CD4-positive, alpha-beta T cell treated with Interleukin-4 for 4 hours (primary cell): ENCODE data around the gene ERMN.

Source experiments
- DNase-seq: peaks from one replicate; pipeline ENCODE4 v3.0.0-alpha.2; 2020

The ERMN gene

GRCh38 chr2:157327621-157328500 is 2.2 kb upstream of the ERMN start:
- peak; percentile 87 for DNase-seq

DNA sequence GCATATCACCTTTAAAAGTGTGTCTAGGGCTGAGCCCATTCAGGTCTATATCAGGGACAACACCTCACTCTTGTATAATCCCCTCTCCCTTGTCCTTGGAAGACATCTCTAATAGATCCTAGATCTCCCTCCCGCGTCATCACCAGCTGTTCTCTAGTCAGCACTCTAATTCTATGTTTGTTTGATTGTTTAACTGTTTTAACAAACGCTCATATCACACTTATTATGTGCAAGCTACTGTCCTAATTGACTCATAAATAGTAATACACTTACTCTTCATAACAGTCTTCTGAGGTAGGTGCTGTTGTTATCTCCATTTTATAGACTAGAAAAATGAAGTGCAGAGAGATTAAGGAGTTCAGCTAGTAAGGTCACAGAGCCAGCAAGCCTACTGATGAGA is 1.6 kb upstream of the ERMN start:
- DNase-seq: no peak

GRCh38 chr2:157326698-157327097 is 1.1 kb upstream of the ERMN start:
- DNase-seq: no peak

- DNase-seq: no peak
Measured at GRCh38 chr2:157324331-157324843, 1.2 kb downstream of the ERMN start.

DNA sequence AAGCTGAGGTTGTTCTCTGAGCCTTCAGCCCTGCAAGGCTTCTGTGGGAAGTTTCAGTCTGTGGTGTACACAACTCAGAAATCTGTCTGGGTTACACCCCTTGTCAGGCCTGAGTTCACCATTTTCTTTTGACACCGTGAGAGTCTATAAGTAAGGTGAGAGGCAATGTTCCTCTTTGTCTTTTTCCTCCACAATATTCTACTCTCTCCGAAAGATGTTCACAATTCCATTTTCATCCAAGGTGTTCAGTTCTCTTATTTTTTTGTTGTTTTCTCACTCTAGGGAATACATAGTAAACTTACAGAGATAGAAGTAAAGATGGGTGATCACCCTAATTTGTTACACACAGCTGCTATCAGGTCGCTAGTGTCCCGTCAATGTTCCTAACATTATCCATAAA is 3.2 kb downstream of the ERMN start:
- no peak for DNase-seq

GRCh38 chr2:157321466-157321865 is 4.2 kb downstream of the ERMN start:
- no peak for DNase-seq

GRCh38 chr2:157320409-157320808 is 5.2 kb downstream of the ERMN start:
- DNase-seq: no peak

DNA sequence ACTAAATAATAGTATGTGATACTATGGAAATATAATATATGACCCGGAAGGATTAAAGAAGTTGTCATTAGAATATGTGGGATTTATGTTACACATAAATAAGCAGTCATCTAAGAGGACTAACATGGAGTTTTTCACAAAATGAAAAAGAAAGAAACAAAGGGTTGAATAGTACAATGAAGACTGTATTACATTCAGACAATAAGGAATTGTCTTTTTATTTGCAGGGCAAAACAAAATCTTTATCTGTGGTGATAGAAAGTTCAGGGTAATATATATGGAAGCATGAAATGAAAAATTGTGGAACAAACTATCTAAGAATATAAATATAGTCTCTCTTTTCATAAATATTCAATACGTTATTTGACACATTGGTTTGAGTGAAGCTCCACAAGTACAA is 5.8 kb downstream of the ERMN start:
- no peak for DNase-seq

- DNase-seq: no peak
Measured at GRCh38 chr2:157318884-157319283, 6.7 kb downstream of the ERMN start.

DNA sequence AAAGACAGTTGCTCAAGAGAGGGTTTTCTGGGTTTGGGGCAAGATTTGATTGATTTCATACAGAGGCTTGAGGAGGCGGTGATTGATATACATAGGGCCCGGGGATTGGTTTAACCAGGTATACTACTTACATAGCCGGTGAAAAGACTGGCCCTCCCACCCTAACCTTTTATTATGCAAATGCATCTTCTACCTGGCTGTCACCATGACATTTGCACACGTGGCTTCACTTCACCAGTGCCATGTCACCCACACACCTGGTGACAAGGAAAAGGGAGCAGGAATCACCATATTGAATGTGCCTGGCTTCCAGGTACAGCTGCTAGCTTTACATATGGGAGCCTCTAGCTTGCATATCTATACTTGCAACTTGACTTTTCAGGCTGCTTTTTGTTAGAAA is 9.7 kb downstream of the ERMN start:
- no peak for DNase-seq

DNA sequence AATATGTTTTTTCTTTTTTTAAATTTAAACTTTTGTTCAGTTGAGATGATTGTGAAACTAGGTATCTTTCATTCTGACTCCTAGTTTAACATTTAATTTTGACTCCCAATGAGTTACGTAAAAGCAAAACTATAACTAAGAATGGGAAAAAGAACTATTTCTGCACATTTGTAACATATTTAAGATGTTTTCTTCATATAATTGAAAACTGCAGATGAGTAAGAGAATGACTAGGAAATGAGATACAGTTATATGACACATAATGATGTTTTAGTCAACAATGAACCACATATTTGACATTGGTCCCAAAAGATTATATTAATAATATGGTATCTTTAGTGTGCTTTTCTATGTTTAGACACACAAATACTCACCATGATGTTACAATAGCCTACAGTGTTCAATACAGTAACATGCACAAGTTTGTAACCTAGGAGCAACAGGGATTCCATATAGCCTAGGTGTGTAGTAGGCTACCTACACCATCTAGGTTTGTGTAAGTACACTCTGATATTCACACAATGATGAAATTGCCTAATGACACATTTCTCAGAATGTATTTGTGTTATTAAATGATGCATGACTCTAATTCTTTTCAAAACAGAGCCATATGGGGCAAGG is 12.6 kb downstream of the ERMN start:
- no peak for DNase-seq

GRCh38 chr2:157311706-157312105 is 13.9 kb downstream of the ERMN start:
- DNase-seq: no peak

GRCh38 chr2:157309878-157310277 is 15.7 kb downstream of the ERMN start:
- no peak for DNase-seq

DNA sequence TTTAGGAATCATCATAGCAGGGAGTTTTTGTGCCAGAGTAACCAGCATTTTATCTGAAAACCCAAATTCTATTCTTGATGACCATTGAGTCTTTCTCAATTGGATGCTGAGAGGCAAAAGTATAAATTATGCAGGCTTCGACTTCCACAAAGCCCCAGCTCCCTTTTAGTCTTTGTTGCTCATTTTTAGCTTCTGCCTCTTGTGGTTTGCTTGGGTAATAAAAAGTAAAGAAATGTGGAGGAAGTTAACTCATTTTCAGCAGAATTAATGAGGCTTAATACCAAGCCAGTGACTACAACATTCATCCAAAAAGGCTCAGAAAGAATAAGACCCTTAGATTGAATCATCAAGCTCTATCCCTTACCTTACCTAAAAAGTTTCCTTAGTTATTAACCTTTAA is 18.6 kb downstream of the ERMN start:
- peak; percentile 20 for DNase-seq

GRCh38 chr2:157305723-157306110 is 19.9 kb downstream of the ERMN start:
- no peak for DNase-seq

GRCh38 chr2:157304811-157305722 is 20.6 kb downstream of the ERMN start:
- DNase-seq: no peak

GRCh38 chr2:157303612-157304011 is 22.0 kb downstream of the ERMN start:
- DNase-seq: no peak

DNA sequence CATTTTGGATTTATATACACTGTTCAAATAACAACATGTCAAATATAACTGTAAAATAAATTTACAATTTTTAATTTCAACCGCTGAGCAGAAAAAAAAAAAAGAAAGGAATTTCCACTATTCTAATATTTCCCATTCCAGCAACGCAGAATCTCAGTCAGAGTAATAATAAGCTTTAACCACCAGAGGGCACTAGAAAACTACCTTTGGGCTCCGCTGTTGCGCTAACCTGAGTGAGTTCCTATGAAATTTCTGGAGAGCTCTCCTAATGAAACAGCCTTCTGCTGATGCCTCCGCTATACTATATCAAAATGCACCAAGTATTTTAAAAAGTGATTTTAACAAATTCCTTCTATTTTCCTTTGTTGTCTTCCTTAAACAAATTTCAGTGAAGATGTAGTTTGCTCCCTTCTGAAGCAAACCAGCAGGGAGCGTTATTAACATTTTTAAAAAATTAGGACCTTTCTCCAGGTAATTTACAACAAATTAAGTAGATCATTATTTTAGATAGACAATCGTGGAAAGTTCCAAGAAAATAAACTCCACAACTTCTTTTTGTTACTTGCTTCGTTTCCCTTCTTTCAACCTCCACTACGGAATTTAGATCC is 23.0 kb downstream of the ERMN start:
- peak; percentile 70 for DNase-seq

DNA sequence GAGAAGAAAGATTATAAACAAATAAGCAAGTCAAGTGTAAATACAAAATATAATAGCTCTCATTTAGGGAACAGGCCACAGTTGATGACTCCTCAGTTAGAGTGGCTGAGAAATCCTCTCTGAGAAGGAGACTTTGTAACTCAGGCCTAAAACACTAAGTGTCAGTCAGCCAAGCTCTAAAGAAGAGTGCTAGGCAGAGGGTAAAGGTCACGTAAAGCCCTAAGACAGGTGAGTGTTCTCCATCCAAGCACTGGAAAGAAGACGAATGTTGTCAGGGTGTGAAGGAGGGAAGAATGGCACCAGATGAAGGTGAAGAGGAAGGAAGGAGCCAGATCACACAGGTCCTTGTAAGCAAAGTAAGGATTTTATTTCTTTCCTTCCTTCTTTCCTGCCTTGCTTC is 24.3 kb downstream of the ERMN start:
- DNase-seq: no peak

DNA sequence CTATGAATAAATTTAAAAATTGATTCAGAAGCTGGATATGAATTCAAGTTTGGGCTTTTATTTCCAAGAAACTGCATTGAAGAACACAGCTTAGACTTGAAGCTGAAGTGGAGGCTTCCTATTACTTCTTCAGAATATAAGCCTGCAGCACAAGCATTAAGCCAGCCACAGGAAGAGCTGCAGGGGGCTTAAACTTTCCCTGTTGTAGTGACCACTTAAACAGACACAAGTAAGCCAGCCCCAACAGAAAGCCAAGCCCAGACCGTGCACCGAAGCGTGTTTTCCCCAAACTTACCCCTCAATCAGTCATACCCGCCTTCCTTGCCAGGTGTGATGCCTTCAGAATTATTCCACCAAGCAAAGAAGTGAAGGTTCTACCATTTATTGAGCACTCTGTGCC is 28.7 kb downstream of the ERMN start:
- DNase-seq: no peak

DNA sequence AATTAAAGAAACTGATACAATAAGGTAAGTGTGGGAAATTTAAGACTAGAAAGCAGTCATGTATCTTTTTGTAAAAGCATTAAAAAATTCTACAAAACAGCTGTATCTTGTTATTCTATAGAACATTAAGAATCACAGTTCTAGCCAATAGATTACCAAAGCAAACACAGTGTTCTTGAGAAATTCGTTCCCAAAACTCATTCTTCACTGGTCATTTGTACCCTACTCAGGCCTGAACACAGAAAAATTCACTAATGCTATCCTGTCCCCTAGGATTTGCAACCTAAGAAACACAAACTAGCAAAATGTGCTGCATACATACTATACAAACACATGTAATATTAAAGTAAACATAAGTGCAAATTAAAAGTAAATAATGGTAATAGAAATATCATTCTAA is 29.1 kb downstream of the ERMN start:
- DNase-seq: no peak

- no peak for DNase-seq
Measured at GRCh38 chr2:157292853-157293252, 32.8 kb downstream of the ERMN start.

- DNase-seq: no peak
Measured at GRCh38 chr2:157291018-157291417, 34.6 kb downstream of the ERMN start.
